Nephron (organoid): ENCODE measurements around the gene VEZF1.

Experiments
- H3K27ac Mint-ChIP-seq, 3 experiments: 2 replicates each; pipeline ENCODE4 v1.8.0; 2020; ENCODE audit warnings: mixed read lengths in 3 of 3, mild to moderate bottlenecking in 2 of 3, moderate library complexity in 1 of 3
- H3K27me3 Mint-ChIP-seq: 2 replicates; pipeline ENCODE4 v1.8.0; 2021; ENCODE audit warnings: low read depth, mild to moderate bottlenecking, moderate library complexity, mixed read lengths
- H3K36me3 Mint-ChIP-seq: 2 replicates; pipeline ENCODE4 v1.8.0; 2020; ENCODE audit warnings: low read depth, mixed read lengths
- H3K4me1 Mint-ChIP-seq: 2 replicates; pipeline ENCODE4 v1.8.0; 2020; ENCODE audit warnings: mixed read lengths
- H3K4me3 Mint-ChIP-seq, 3 experiments: 2 replicates each; pipeline ENCODE4 v1.8.0; 2020; ENCODE audit warnings: mild to moderate bottlenecking in 3 of 3, mixed read lengths in 3 of 3, moderate library complexity in 2 of 3
- H3K9me3 Mint-ChIP-seq: 2 replicates; pipeline ENCODE4 v1.8.0; 2020; ENCODE audit warnings: mixed read lengths
- TF ChIP-seq, protein P1 (sequence below), 3 experiments: fragments of 200-600 bp; sonication (generic); IDR thresholded peaks; one replicate each; pipeline ENCODE4 v1.5.0; 2021; ENCODE audit warnings: antibody characterized with exemption in 3 of 3; ENCODE audit not compliant: unreplicated experiment in 3 of 3

The VEZF1 gene

DNA sequence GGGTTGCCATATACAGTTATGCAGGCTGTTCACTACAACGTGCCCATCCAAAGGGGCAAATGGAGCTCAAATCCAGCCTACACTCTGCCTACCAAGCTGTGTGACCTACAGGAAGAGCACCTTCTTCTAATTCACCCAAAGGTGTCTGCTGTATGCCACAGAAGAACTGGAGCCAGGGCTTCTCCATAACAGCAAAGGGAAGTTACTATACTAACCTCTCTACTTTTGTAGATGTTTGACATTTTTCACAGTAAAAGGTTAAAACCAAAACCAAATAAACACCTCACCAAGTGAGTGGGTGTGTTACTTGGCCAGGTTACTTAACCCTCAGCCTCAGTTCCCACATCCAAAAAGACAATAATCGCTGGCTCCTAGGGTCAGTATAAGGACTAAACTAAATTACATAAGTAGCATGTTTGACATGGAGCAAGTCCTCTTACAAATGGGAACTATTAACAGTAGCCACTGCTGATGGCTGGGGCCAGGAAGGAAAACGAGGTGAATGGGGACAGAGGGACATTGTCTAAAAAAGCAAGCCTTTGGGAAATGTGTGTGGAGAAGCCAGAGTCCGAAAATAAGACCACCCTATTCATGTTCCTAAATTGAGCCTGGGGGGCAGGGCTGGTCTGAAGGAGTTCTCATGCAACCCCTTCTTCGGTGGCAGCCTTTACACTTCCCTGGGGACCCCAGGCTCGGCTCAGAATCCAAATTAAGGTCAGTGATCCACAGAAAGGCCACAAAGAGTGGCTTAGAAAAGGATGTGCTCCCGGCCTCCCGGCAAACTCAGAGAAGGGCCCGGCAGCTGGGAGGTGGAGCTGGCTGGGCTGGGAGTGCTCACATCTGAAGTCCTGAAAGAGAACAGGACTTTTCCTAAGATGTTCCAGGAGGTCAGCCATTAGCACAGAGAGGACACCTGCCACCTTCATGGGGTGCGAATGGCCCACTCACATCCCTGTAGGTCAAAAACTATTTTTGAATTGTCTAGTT lies 46.4 kb downstream of the VEZF1 start:
- Mint-ChIP-seq H3K4me3 (peak overlapping the region in 1 of 3 experiments; percentile 35), H3K9me3 (no peaks in the 10 kb centered on the region), H3K4me1 (peaks cover 70% of the 10 kb centered on the region), H3K27ac (peak overlapping the region; percentile 27 to 88 (median 80)), H3K27me3 (no peaks in the 10 kb centered on the region), H3K36me3 (no peaks in the 10 kb centered on the region)
- TF ChIP-seq, protein P1, sequence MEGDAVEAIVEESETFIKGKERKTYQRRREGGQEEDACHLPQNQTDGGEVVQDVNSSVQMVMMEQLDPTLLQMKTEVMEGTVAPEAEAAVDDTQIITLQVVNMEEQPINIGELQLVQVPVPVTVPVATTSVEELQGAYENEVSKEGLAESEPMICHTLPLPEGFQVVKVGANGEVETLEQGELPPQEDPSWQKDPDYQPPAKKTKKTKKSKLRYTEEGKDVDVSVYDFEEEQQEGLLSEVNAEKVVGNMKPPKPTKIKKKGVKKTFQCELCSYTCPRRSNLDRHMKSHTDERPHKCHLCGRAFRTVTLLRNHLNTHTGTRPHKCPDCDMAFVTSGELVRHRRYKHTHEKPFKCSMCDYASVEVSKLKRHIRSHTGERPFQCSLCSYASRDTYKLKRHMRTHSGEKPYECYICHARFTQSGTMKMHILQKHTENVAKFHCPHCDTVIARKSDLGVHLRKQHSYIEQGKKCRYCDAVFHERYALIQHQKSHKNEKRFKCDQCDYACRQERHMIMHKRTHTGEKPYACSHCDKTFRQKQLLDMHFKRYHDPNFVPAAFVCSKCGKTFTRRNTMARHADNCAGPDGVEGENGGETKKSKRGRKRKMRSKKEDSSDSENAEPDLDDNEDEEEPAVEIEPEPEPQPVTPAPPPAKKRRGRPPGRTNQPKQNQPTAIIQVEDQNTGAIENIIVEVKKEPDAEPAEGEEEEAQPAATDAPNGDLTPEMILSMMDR (IDR thresholded peaks at IDR 0.05; ENCODE audit: unreplicated experiment in 3 of 3) = no peak

GRCh38 chr17:57940653-57941329 lies 47.3 kb downstream of the VEZF1 start:
- Mint-ChIP-seq H3K9me3 (no peaks in the 10 kb centered on the region), H3K27me3 (no peaks in the 10 kb centered on the region), H3K4me1 (peaks cover 70% of the 10 kb centered on the region), H3K27ac (peak overlapping the region; percentile 69 to 88 (median 80)), H3K4me3 (no peak overlapping the region), H3K36me3 (no peaks in the 10 kb centered on the region)
- TF ChIP-seq, protein P1 (IDR thresholded peaks at IDR 0.05; ENCODE audit: unreplicated experiment in 3 of 3) = no peak

- Mint-ChIP-seq H3K4me1 (peaks cover 73% of the 10 kb centered on the region), H3K27me3 (no peaks in the 10 kb centered on the region), H3K27ac (peak overlapping the region; percentile 69 to 80 (median 72)), H3K9me3 (no peaks in the 10 kb centered on the region), H3K36me3 (no peaks in the 10 kb centered on the region), H3K4me3 (no peak overlapping the region)
- TF ChIP-seq, protein P1 (IDR thresholded peaks at IDR 0.05; ENCODE audit: unreplicated experiment in 3 of 3) = no peak
Measured at GRCh38 chr17:57940231-57940630, 47.8 kb downstream of the VEZF1 start.

GRCh38 chr17:57939797-57940196 lies 48.3 kb downstream of the VEZF1 start:
- no peaks in the 10 kb centered on the region for H3K9me3 Mint-ChIP-seq
- no peaks in the 10 kb centered on the region for H3K27me3 Mint-ChIP-seq
- TF ChIP-seq, protein P1 (IDR thresholded peaks at IDR 0.05; ENCODE audit: unreplicated experiment in 3 of 3) = no peak
- H3K36me3 Mint-ChIP-seq = no peaks in the 10 kb centered on the region
- H3K27ac Mint-ChIP-seq = peak overlapping the region; percentile 69 to 80 (median 72)
- H3K4me3 Mint-ChIP-seq = no peak overlapping the region
- H3K4me1 Mint-ChIP-seq = peaks cover 73% of the 10 kb centered on the region

DNA sequence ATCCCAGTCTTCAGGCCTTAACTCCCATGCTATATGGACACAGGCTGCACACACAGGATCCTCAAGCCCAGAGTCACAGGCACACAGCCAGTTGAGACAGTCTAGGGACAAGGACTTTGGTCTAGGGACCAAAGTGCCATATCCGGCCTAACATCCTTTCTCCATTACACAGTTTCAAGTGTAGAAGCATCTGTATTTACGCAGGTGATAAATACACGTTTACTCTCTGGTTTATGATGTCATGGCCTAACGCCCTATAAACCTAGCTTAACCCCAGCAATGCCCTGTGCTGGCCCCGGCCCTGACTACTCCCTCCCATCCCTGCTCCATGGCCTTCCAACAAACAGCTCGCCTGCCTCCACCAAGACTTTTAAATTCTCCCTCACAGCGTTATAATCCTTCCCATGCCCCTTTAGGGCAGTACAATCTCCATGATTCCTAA lies 50.0 kb downstream of the VEZF1 start:
- TF ChIP-seq, protein P1 (IDR thresholded peaks at IDR 0.05; ENCODE audit: unreplicated experiment in 3 of 3) = no peak
- peaks cover 68% of the 10 kb centered on the region for H3K4me1 Mint-ChIP-seq
- H3K27me3 Mint-ChIP-seq = no peaks in the 10 kb centered on the region
- peak overlapping the region in 1 of 3 experiments; percentile 5 for H3K4me3 Mint-ChIP-seq
- H3K36me3 Mint-ChIP-seq = no peaks in the 10 kb centered on the region
- no peaks in the 10 kb centered on the region for H3K9me3 Mint-ChIP-seq
- peak overlapping the region; percentile 65 to 93 (median 87) for H3K27ac Mint-ChIP-seq
